Measurements from ENCODE around the gene MICU2. TPM values are rescaled to one million over a fixed set of nuclear protein-coding genes. Genes with fewer than 3 reads are reported as not detected.

MICU2 gene
- total and polyA plus RNA-seq, 2 of the 13 experiments (the other 11 are each of a cell fraction or from before 2014, with no cell fraction given), result 31.7 to 42.4 TPM

GRCh38 chr13:21603531-21604448 lies at the start of gene MICU2 (continued):
- TF ChIP-seq ZNF790 (CRISPR knock-in tag; IDR thresholded peaks at IDR 0.05; ENCODE audit: borderline replicate concordance), result peak; percentile 89; the same call in 1 of the 2 replicates
- no peak for TF ChIP-seq ZNF660 (CRISPR knock-in tag; IDR thresholded peaks at IDR 0.05; ENCODE audit: borderline replicate concordance, low read depth)
- TF ChIP-seq TBL1XR1 (IDR thresholded peaks at IDR 0.05; ENCODE audit: borderline replicate concordance, low read length, partially characterized antibody), result no peak
- peak; percentile 67 to 72; a peak in 2 of 4 replicates for TF ChIP-seq HMGXB4 (CRISPR knock-in tag; IDR thresholded peaks at IDR 0.05; ENCODE audit: borderline replicate concordance in 1 of 2, low read depth in 1 of 2)
- peak; percentile 81; the same call in 1 of the 2 replicates for TF ChIP-seq EEA1 (CRISPR knock-in tag; IDR thresholded peaks at IDR 0.05; ENCODE audit: borderline replicate concordance)
- 0 out of 2 replicates have a peak, but pooled peaks have one; percentile 36 for TF ChIP-seq MTF2 (CRISPR knock-in tag; IDR thresholded peaks at IDR 0.05; ENCODE audit: borderline replicate concordance)
- TF ChIP-seq PREB (CRISPR knock-in tag; IDR thresholded peaks at IDR 0.05), result no peak
- no peak for TF ChIP-seq XBP1 (CRISPR knock-in tag; IDR thresholded peaks at IDR 0.05)
- peak; percentile 48; the same call in 1 of the 2 replicates for TF ChIP-seq STAT5B (CRISPR knock-in tag; IDR thresholded peaks at IDR 0.05)
- TF ChIP-seq PCBP2 (optimal IDR thresholded peaks at IDR 0.05; ENCODE audit: low read depth, low read length, poor library complexity, severe bottlenecking), result no peak
- peak; percentile 88; the same call in 1 of the 2 replicates for TF ChIP-seq ZNF33B (CRISPR knock-in tag; IDR thresholded peaks at IDR 0.05)
- no peak for TF ChIP-seq ZNF616 (CRISPR knock-in tag; IDR thresholded peaks at IDR 0.05; ENCODE audit: low read depth)
- TF ChIP-seq NONO (IDR thresholded peaks at IDR 0.05), result no peak
- TF ChIP-seq NONO (CRISPR knock-in tag; conservative IDR thresholded peaks at IDR 0.05), result peak; percentile 70; the same call in 1 of the 2 replicates
- peak; percentile 42 for TF ChIP-seq HNF1B (CRISPR knock-in tag; IDR thresholded peaks at IDR 0.05)
- TF ChIP-seq SP1 (IDR thresholded peaks at IDR 0.05), result no peak; the same call in 1 of the 2 replicates
- peak; percentile 80 for TF ChIP-seq SP1 (CRISPR knock-in tag; IDR thresholded peaks at IDR 0.05)
- TF ChIP-seq REPIN1 (CRISPR knock-in tag; IDR thresholded peaks at IDR 0.05; ENCODE audit: borderline replicate concordance, low read depth), result peak; percentile 70
- TF ChIP-seq ZBTB21 (CRISPR knock-in tag; IDR thresholded peaks at IDR 0.05), result no peak
- TF ChIP-seq ZNF276 (CRISPR knock-in tag; IDR thresholded peaks at IDR 0.05; ENCODE audit: low read depth), result peak; percentile 91
- TF ChIP-seq HDAC1 (CRISPR knock-in tag; IDR thresholded peaks at IDR 0.05), result peak; percentile 92
- no peak for TF ChIP-seq HHEX (CRISPR knock-in tag; IDR thresholded peaks at IDR 0.05)
- TF ChIP-seq SAP130 (CRISPR knock-in tag; IDR thresholded peaks at IDR 0.05; ENCODE audit: low read depth), result peak; percentile 81

Measured in HepG2 (cell line).